Tibial nerve (tissue), 4 donors: Measurements from ENCODE around the gene CEACAM16. TPM values are rescaled to one million over a fixed set of nuclear protein-coding genes. Genes with fewer than 3 reads are reported as not detected.
A peak's percentile ranks its signal among the peaks of the same experiment; 100 is the strongest.

Source experiments
- DNase-seq, 2 donors: peaks; one replicate each; pipeline ENCODE4 v3.0.0-alpha.2; 2019; ENCODE audit warnings: low spot score in 2 of 2
- H3K27ac ChIP-seq, 4 donors: fragments of 200-600 bp; sonication (generic) in 3 of 4; one replicate each; pipeline ENCODE4 v1.5.1; 2017 to 2019; ENCODE audit warnings: mild to moderate bottlenecking in 1 of 4
- H3K27me3 ChIP-seq, 2 donors: fragments of 200-600 bp; sonication (generic) in 1 of 2; one replicate each; pipeline versions ENCODE4 v1.5.1 to v1.6.0; 2017 to 2019
- H3K36me3 ChIP-seq, 3 donors: fragments of 200-600 bp; sonication (generic); one replicate each; pipeline ENCODE4 v1.5.1; 2018 to 2019
- H3K4me1 ChIP-seq, 4 donors: fragments of 200-600 bp; sonication (generic) in 3 of 4; one replicate each; pipeline ENCODE4 v1.5.1; 2017 to 2019
- H3K4me3 ChIP-seq, 4 donors: fragments of 200-600 bp; sonication (generic) in 3 of 4; one replicate each; pipeline ENCODE4 v1.5.1; 2017 to 2019; ENCODE audit warnings: mild to moderate bottlenecking in 1 of 4, moderate library complexity in 1 of 4
- H3K9me3 ChIP-seq, 4 donors: fragments of 200-600 bp; sonication (generic) in 3 of 4; one replicate each; pipeline ENCODE4 v1.5.1; 2017 to 2019
- EP300 ChIP-seq, 2 donors: sonication (generic); formaldehyde crosslinking; IDR thresholded peaks; one replicate each; pipeline ENCODE4 v1.6.1; 2017; ENCODE audit warnings: antibody characterized with exemption in 2 of 2, mild to moderate bottlenecking in 1 of 2
- POLR2A ChIP-seq, 2 donors: fragments of 450-650 bp; IDR thresholded peaks; one replicate each; pipeline ENCODE4 v1.6.1; 2017; ENCODE audit warnings: antibody characterized with exemption in 2 of 2, mild to moderate bottlenecking in 2 of 2, moderate library complexity in 2 of 2
- WGBS, 2 donors: methylation state at CpG; one replicate each; pipeline ENCODE4 v1.1.5; 2018; 5-methylcytosine and 5-hydroxymethylcytosine counted together
- total RNA-seq, 4 donors: library from RNA; depleted of rRNA; stranded (reverse); fragments of >200 nt; gene quantifications; one replicate each; pipeline ENCODE4 v1.1.0, GENCODE V29; 2016
- TF ChIP-seq, protein P1 (sequence below), 5 experiments: fragments of 200-600 bp in 3 of 5; fragments of 450-650 bp in 2 of 5; sonication (generic) in 3 of 5; IDR thresholded peaks; one replicate each; pipeline ENCODE4 v1.5.1; 2016 to 2019; ENCODE audit warnings: antibody characterized with exemption in 5 of 5, mild to moderate bottlenecking in 3 of 5, moderate library complexity in 2 of 5

Gene CEACAM16
- total RNA-seq, 4 donors from 2014 or later: not detected

GRCh38 chr19:44746616-44746945 lies 47.6 kb downstream of the CEACAM16 start:
- Histone ChIP-seq H3K27ac (peak overlapping the region; percentile 72 to 96 (median 92)), H3K4me1 (peaks cover 0 to 91% (median 59%) of the 10 kb centered on the region in 4 donors), H3K4me3 (peak overlapping the region in 1 of 4 donors; percentile 25), H3K27me3 (no peaks in the 10 kb centered on the region), H3K36me3 (peaks cover 0 to 10% (median 0%) of the 10 kb centered on the region in 3 donors), H3K9me3 (no peaks in the 10 kb centered on the region)
- WGBS, 2 donors: 62 to 71% methylated on average over 5 of the region's 5 CpGs
- DNase-seq: no peak
- no peak for TF ChIP-seq POLR2A (IDR thresholded peaks at IDR 0.05)
- TF ChIP-seq, protein P1, sequence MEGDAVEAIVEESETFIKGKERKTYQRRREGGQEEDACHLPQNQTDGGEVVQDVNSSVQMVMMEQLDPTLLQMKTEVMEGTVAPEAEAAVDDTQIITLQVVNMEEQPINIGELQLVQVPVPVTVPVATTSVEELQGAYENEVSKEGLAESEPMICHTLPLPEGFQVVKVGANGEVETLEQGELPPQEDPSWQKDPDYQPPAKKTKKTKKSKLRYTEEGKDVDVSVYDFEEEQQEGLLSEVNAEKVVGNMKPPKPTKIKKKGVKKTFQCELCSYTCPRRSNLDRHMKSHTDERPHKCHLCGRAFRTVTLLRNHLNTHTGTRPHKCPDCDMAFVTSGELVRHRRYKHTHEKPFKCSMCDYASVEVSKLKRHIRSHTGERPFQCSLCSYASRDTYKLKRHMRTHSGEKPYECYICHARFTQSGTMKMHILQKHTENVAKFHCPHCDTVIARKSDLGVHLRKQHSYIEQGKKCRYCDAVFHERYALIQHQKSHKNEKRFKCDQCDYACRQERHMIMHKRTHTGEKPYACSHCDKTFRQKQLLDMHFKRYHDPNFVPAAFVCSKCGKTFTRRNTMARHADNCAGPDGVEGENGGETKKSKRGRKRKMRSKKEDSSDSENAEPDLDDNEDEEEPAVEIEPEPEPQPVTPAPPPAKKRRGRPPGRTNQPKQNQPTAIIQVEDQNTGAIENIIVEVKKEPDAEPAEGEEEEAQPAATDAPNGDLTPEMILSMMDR (IDR thresholded peaks at IDR 0.05): no peak
- no peak for TF ChIP-seq EP300 (IDR thresholded peaks at IDR 0.05)

DNA sequence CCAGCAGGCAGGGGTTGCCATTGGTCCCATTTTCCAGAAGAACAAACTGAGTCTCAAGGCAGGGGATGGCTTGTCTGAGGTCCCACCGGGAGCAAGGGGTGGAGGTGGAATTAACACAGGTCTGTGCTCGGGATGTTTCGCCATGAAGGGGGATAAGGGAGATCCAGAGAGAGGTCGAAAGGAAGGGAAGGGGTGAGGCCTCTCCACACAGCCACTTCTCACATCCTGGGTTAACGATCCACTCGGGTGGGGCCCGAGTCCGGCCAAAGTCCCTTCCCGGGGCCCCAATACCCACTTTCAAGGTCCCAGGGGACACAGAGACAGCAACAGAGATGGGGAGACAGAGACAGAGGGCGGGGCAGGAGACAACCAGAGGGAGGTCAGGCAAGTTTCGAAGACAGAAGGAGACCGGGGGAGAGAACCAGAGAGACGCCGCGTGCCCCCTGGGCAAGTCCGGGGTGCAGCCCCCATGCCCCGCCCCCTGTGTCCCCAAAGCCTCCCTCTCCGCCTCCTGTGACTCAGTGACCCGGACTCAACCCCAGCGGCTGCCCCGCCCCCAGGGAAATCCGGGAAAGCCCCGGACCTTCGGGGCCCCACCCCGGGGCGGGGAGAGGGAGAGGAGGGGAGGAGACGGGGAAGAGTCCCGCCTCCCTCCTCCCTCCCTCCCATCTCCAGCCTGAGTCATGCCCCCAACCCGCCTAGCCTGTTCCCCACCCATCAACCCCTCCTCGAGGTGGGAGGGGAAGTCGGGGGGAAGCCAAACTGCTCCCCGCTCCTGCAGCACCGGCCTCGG lies 48.2 kb downstream of the CEACAM16 start:
- peak; percentile 84 to 88 for DNase-seq
- TF ChIP-seq POLR2A (IDR thresholded peaks at IDR 0.05) (peak in 1 of 2 donors; percentile 44), EP300 (IDR thresholded peaks at IDR 0.05) (peak; percentile 75 to 86)
- TF ChIP-seq, protein P1 (IDR thresholded peaks at IDR 0.05): no peak
- H3K4me3 ChIP-seq: peak overlapping the region; percentile 39 to 85 (median 54)

DNA sequence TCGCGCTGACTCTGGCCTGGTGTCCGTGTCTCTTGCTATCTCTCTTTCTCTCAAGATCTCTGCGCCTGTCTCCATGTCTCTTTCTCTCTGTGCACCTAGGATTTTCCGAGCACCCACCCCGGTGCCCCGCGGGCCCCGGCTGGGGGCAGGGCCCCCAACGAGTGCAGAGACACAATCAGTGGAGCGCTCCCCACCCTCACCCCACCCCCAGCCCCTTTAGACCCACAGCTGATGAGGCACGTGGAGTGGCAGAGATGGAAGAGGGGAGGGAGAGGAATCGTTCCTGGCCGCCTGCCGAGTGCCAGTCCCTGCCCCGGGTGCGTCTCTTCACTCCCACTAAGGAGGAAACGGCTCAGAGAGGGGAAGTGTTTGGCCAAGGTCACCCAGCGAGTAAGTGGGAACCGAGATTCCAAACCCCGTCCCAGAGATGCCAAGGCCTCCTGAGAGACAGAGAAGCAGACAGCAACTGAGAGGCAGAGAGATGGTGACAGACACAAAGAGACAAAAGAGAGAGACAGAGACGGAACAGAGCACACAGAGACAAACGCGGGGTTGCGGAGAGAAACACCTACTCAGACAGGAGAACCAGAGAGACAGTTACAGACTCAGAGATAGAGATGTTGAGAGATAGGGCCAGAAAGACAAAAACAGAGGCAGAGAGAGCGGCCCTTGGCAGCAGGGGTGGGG lies 48.9 kb downstream of the CEACAM16 start:
- DNase-seq: peak in 1 of 2 donors; percentile 52
- WGBS, 2 donors: 0 to 1% methylated on average over 26 of the region's 26 CpGs
- peak overlapping the region; percentile 39 to 85 (median 54) for H3K4me3 ChIP-seq
- peak overlapping the region; percentile 72 to 96 (median 92) for H3K27ac ChIP-seq
- TF ChIP-seq POLR2A (IDR thresholded peaks at IDR 0.05) (no peak), EP300 (IDR thresholded peaks at IDR 0.05) (no peak)
- TF ChIP-seq, protein P1 (IDR thresholded peaks at IDR 0.05): no peak
- peaks cover 0 to 18% (median 0%) of the 10 kb centered on the region in 3 donors for H3K36me3 ChIP-seq
- no peaks in the 10 kb centered on the region for H3K27me3 ChIP-seq
- no peaks in the 10 kb centered on the region for H3K9me3 ChIP-seq
- H3K4me1 ChIP-seq: peaks cover 0 to 91% (median 61%) of the 10 kb centered on the region in 4 donors

More for the DNA sequence above, 48.2 kb downstream of the CEACAM16 start:
- peaks cover 0 to 91% (median 61%) of the 10 kb centered on the region in 4 donors for H3K4me1 ChIP-seq
- WGBS, 2 donors: 6 to 7% methylated on average over 28 to 29 of the region's 34 CpGs
- peak overlapping the region; percentile 72 to 96 (median 92) for H3K27ac ChIP-seq
- H3K9me3 ChIP-seq: no peaks in the 10 kb centered on the region
- peaks cover 0 to 11% (median 0%) of the 10 kb centered on the region in 3 donors for H3K36me3 ChIP-seq
- H3K27me3 ChIP-seq: no peaks in the 10 kb centered on the region

- Histone ChIP-seq H3K27me3 (no peaks in the 10 kb centered on the region), H3K4me1 (peaks cover 0 to 91% (median 62%) of the 10 kb centered on the region in 4 donors), H3K9me3 (no peaks in the 10 kb centered on the region), H3K36me3 (peaks cover 0 to 18% (median 0%) of the 10 kb centered on the region in 3 donors), H3K27ac (peak within 1 kb of the TSS; percentile 72 to 96 (median 92)), H3K4me3 (peak within 1 kb of the TSS; percentile 42 to 85 (median 60))
- TF ChIP-seq, protein P1 (IDR thresholded peaks at IDR 0.05): no peak
- no peak for TF ChIP-seq POLR2A (IDR thresholded peaks at IDR 0.05)
- no peak for TF ChIP-seq EP300 (IDR thresholded peaks at IDR 0.05)
- DNase-seq: no peak
- WGBS, 2 donors: 1 to 13% methylated on average over 7 to 8 of the region's 88 CpGs
These were observed 49.7 kb downstream of the CEACAM16 start, which contains the start of gene BCL3 for GRCh38 chr19:44748426-44749254. TSS of gene BCL3 (plus strand) at chr19:44748708. CDS start at chr19:44748791, 83 bp downstream.
